DMS79 treated with DMSO at 0.1 percent for 48 hours (cell line): Measurements from ENCODE around the gene CREB3L4.
A peak's percentile ranks its signal among the peaks of the same experiment; 100 is the strongest.

Source experiments
- DNase-seq: peaks from one replicate; lab custom pipeline; 2025; lab: John Stamatoyannopoulos, UW

CREB3L4 gene

DNA sequence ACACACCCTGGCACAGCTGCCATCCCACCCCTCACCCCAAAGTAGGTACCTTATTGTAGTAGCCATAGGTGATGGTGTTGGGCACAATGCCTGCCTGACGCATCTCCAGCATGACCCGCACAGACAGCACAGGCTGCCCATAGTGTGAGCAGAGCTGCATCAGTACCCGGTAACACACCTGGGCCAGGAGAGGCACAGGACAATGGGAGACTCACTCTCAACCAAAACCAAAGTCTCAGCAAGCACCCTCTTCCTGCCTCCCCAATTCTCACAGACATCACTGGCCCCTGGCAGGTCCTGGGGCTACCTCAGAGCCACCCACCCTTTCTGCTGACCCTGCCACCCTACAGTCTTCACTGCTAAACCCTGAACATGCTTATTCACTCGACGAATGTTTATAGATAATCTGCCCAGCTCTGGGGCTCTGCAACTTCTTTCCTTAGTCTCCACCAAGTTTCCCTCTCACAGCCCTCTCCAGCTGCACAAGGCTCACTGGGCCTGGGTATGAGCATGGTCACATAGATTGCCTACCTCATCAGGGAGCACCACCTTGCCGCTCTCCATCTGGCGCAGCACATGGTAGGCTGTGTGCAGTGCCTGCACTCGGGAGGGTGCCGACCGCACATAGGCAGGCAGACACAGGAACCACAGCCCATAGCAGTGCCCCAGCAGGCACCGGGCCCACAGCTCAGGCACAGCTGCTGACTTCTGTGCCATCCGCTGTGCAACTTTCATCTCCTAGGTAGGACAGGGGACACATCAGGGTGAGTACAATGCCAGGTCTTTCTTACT lies 31.5 kb upstream of the CREB3L4 start:
- DNase-seq, result no peak

DNA sequence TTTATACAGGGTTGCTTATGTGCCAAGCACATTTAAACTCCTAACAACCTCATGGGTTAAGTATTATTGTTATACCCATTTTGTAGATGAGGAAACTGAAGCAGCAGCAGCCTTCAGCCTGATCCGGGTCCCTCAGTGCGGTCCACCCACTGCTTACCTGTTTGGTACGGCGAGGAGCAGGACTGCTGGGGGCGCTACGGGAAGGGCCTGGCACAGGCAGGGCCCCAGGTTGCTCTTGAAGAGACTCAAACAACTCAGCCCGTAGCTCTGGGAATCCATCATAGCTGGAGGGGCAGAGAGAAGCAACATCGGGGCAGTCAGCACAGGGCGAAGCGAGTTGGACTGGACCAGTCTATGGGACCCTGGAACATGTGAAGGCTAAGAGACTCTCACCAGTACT lies 30.4 kb upstream of the CREB3L4 start:
- DNase-seq, result no peak

DNA sequence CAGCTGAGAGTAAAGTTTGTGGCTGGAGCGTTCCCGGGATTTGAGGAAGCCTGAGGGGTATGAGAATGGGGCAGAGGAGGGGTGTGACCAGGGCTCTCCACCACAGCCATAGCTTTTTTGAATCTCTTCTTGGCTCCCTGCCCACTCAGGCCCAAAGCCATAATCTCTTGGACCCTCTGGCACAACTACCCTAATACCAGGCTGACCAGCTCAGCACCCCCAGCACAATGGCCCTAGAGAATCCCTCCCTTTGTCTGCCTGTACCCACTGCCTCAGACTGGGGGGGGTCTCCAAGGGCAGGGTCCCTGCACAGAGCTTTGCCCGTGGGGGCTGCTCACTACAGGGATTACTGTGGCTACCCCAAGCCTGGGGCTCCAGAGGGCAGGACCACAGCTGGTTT lies 28.7 kb upstream of the CREB3L4 start:
- no peak for DNase-seq

DNA sequence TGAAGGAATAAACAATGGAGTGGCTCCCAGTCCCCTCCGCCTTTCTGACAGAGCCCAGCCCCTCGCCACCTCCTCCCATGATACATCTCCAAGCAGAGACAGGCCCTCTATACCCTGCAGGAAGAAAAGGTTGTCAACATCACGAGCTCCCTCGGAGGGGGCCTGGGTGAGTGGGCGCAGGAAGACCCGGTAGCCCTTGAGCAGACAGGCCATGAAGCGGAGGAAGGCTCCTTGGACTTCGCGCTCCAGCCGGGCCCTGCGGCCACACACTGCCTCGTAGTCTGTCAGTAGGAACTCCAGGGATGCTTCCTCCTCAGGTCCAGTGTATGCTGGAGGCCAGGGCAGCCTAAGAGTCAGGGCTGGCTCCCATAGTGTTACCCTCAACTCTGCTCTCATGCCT lies 28.2 kb upstream of the CREB3L4 start:
- DNase-seq, result no peak

DNA sequence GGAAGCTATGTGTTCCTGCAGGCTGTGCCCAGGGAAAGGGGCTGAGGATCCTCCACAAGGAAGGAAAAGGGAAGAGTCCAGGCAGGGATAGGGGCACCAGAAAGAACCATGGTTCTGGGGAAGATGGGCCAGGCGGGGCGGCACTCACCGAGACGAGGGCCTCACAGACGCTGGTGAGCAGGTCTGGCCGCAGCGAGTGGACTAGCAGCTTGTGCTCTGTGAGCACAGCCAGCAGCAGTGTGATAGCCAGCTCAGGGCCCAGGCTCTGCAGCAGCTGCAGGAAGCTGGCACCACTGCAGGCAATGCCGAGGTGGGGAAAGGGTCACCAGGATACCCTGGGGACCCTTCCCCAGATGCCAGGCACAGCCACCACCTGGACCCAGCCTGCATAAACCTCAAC lies 26.9 kb upstream of the CREB3L4 start:
- no peak for DNase-seq

DNA sequence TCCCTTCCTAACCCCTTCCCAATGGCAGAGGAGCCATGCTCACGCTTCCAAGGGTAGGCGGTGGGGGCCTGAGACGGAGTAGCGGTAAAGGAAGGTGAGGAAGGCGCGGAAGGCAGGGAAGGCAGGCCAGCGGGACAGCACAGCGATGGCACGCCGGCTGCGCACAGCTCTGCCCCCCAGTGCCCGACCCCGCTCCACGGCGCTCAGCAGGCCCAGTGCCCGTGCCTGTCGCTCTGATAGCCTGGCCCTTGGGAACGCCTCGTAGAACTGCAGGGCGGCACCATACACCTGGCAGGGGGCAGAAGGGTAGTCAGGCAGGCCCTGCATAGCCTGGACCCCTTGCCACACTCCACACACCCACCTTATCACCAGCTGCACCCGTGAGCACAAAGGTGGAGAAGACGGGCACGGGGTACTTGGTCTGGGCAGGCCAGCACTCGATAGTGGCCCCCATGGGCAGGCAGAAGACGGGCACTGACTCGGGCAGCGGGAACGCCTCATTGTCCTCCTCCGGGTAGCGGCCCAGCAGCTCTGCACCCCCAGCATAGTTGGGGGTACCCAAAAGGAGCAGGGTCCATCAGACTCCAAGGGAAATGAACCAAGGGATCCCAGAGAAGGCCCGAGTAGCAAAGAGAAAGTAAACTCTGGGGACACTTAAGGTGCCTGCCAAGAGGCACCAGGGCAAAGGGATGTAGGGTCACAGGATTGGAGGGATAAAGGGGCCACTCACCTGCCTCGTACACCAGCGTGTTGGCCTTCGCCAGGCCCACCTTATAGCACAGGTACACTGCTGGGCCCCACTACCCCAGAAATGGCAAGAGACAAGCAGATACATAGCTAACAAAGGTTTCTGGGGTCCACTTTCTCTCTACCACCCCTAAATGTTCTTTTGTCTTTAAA lies 25.6 kb upstream of the CREB3L4 start:
- DNase-seq, result no peak

DNA sequence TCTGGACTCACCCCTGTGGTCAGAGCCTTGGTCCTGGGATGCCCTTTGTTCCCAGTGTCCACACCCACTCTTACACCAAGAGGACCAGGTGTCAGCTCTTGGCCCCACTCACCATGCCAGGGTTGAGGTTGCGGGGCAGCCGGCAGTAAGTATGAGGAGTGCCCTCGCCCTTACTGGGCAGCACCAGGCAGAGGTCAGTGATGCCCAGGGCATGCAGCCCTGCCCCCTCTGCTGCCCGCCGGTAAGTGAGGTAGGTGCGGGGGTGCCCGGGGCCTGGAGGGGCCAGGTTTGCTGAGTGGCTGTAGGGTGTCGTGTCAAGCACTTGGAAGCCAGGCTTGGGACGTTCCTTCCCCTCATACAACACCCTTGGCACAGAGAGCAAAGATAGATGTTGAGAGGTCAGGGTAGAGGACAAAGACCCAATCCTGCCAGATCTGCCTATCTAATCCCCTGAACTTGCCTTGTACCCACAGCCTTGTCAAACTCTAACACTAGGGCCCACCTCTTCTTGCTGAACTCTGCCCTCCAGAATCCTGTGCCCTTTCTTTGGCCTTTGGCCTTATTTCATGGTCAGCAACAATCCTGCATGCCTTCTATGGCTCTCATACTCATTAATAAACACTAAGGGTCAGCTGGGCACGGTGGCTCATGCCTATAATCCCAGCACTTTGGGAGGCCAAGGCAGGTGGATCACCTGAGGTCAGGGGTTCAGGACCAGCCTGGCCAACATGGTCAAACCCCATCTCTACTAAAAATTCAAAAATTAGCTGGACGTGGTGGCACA lies 24.7 kb upstream of the CREB3L4 start:
- no peak for DNase-seq

DNA sequence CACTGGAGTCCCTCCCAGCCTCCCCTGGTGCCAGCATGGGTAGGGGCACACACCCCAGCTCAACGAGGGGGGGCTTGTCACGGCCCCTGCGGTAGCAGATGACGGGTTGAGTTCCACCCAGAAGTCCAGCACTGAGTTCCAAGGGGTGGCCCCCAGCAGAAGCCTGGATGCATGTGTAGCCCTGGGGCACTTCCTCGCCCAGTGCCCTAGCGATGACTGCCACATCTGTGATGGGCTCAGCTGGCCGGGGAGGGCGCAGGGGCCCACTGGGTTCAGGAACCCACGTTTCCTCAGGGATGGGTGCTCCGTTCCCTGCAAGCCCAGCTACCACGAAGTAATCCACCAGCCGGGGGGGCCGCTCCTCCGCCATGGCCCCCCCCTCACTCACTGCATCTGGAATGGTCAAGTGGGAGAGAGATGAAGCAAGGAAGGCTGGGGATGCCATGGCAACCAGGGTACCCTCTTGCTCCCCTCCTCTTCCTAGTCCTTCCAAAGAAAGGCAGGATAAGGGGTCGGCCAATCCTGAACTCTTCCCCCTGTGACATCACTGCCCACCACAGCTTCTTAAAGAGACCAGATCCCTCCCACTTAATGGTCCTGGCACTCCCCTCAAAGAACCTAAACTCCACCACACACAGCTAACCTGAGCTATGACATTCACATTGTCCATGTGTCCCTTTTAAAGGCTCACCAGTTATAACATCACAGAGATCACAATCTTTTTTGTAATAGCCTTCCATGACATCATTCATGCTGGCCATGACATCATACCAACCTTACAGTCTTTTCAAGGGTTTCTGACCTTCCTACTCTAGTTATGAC lies 23.5 kb upstream of the CREB3L4 start:
- no peak for DNase-seq

DNA sequence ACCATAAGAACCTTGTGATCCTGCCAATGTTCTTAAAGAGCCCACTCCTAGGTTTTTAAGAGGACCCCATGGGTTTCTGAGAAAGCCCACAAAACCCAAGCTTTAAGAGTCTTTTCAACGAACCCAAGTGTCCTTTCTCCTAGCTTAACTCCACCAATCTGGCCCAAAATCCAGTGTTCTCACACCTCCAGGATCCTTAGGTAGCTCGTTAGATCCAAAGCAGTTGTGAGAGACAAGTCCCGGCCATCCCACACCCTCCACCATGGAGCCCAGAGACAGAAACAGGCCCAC lies 22.9 kb upstream of the CREB3L4 start:
- no peak for DNase-seq

DNA sequence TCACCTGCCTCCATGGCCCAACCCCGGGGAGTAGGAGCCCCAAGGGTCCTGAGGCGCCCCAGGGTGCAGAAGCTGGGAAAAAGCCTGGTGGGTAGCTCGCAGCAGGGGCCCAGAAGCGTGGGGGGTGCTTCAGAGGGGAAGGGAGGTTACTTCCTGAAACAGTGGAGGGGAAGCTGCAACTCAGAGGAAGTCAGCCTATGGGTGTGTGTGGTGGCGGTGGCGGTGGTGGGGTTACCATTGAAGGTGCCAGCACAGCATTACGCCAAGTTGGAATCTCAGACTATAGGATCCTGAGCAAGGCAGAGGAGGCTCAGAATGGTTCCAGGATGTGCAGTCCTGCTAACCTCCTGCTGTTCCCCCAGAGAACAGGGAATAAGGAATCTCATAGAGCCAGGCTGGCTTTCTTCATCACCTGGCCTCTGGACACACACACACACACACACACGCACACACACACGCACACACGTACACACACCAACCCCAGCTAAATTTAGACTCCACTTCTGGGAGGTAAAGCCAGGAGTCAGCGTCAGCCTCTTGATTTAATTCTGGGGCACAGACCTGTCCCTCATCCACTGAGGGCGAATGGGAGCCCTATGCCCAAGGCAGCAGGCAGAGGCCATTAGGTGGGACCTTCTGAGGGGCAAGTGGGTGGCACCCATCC lies 22.4 kb upstream of the CREB3L4 start:
- no peak for DNase-seq

DNA sequence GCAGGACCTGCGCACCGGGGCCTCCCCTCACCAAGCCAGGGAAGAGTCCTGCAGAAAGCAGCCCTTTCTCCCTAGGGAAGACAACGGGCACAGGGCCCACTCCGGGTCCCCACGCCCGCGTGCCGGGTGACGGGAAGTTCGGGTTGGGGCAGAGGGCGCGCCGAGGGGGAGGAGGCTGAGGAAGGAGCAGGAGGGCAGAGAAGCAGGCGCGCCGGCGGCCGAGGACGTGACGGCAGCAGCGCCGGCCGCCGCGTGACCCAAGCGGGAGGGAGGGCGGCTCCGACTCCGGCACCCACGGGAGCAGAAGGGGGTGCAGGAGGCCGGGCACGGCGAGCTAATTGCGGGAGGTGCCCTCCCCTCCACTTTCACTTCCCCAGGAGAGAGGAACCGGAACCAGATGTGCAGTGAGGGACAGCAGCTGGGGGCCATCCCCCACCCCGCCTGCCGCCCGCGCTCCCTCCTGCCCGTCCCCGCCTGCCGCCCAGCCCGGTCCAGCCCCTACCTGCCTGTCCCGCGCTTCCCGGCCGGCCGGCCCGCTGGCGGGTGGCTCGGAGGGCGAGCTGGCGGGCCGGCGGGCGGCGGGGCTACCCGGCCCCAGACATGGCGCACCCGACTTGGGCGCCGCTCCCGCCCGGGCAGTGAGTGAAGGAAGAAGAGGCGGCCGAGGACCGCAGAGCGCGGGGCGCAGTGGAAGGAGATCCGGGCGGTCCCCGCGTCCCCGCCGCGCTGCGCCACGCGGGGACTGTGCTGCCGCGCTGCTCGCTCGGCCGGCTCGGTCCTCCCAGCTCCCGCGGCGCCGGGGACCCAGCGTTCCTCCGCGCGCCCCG lies 21.7 kb upstream of the CREB3L4 start:
- peak; percentile 31 for DNase-seq

DNA sequence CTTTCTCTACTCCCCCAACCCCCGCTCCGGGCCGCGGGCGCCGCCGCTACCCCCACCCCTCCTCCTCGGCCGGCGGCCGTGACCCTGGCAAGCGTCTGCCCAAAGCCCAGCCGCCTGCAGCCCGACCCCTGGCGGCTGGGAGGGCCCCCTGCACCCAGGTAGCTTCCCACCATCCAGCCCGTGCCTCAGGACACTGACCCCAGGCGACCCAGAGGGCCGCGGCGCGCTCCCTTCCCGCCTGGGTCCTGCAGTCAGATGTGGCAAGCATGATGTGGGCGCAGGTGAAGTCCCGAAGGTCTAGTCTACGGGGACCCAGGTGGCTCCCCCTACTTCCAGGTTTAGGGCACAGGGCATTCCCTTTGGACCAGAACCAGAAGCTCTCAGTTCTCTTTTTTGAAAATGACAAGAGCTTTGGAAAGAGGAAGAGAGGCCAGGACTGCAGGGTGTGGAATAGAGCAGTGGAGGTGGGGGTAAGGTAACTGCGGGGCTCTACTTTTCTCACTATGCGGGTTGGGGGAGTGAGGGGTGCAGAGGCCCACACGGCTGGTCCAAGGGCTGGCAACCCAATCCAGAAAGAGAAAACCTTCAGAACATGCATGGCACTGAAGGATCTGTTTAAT lies 21.0 kb upstream of the CREB3L4 start, which contains the start of gene DENND4B:
DENND4B (minus strand) TSS at position 97 of the 620 bp plus-strand sequence. CDS start 2,344 bp downstream, outside the sequence.
- peak; percentile 28 for DNase-seq

DNA sequence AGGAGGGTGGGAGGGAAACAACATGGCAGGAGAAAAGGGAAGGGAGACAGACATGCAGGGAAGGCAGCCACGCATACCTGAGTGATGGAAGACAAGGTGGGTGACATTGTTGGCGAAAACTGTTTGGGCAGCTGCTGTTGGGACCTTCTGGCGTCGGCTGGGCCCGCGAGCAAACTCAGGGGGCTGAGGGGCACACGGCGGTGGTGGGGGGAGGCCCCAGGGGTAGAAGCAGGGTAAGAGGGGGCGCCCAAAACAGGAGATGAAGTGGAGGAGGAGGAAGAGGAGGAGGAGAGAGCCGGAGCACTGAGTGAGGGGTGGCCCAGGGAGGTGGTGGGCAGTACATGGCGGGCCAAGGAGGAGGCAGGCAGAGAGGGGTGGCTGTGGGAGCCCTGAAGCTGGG lies 16.5 kb upstream of the CREB3L4 start:
- DNase-seq, result no peak

DNA sequence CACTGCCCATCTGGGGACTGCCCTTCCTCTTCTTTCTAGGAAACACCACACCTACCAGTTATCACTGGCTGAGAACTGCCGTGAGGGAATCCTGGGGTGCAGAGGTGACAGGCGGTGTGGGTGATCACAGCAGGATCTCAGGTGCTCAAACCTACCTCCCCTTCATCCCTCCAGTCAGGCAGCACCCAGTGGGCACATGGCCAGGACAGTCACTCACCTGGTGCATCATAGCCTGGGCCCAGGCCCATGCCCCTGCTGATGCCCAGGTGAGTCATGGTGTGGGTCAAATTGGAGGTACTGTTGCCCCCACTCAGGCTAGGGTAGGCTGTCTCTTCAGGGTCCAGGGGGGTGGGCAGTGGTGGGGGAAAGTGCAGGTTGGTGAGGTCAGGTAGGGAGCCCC lies 15.9 kb upstream of the CREB3L4 start:
- DNase-seq, result no peak

DNA sequence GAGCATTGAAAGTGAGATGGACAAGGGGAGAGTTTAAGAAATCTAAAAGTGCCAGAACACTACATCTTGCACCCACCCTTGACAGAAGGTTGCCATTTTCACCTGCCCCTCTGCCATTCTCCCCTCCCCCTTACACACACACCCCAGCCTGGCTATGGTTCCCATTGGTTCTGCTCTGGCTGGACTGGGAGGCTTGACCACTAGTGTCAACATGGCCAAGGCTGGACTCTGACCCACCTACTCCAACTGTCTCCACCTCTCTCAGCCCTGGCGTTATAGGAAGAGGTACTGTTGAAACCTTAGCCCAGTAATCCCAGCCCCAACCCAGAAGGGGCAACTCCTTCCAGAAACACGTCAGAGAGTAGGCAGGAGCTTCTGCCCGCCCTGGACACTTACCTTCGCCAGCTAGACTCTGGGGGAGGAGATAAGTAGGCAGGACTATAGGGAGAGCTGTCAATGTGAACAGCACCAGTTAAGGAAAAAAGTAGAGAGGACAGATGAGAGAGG lies 13.8 kb upstream of the CREB3L4 start:
- DNase-seq, result no peak

DNA sequence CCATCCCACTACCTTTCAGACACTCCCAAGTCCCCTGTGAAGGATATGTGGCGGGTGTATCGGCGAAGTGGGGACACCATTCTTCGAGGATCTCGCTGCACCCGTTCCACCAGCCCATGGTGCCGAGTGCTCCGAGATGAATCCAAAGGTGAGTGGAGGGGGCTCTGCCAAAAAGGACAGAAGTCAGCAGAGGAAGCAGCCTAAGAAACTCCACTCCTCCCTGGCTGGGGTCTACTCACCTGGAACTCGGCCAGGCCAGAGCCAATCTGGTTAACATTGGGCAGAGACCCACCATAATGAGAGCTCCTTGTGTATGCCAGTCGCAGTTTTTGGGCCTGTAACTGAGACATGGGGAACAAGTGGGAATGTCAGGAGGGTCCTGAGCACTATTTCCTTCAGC lies 12.9 kb upstream of the CREB3L4 start:
- DNase-seq, result no peak

DNA sequence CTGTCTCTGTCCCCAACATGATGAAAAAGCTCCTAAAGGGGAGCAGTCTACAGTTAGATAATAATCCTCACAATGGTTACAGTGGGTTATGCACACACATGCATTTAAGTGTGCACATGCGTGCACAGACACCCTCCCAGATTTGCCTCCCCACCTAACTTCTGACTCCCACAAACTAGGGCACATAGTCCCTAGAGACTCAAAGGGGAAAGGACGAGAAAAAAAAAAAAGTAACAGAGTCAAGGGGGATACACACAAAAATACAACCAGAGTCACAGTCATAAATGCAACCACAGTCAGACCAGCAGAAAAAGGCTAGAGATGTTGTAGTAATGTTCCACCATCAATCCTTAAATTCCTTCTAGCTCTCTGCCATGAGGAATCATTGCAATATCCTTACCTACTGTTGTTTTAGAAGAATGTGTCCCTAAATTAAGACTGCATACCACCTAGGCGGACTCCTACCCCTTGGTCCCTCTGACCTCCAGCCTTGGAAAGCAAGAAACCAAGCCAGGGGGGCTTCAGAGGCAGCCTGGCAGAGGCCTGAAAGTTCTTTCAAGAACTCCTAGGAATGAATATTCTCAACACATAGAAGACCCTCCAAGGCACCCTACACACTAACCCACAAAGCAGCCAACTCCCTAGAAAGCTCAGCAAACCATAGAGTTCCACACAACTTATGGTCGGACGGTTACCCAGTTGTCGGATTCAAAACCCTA lies 10.5 kb upstream of the CREB3L4 start:
- no peak for DNase-seq

DNA sequence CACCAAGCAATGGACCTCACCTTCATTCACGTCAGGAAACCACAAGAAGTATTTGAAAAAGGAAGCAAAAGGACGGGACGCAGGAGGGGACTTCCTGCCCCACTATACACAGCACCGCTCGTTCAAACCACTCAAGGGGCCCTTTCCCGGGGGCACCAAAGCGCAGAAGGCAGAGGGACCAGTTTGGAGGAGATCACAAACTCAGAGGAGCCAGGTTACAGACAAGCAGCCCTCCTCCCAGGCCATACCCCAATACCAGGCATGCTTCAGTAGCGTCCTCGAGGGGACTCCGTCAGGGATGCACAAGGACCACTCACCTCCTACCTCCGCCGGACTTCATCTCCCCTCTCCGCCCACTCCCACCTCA lies 10.0 kb upstream of the CREB3L4 start:
- peak; percentile 19 for DNase-seq
